Measurements from ENCODE around the gene TLDC2. TPM values are rescaled to one million over a fixed set of nuclear protein-coding genes. Genes with fewer than 3 reads are reported as not detected.
"Not testable (repeated sequence)": the region's sequence is repeated elsewhere in the genome, so short reads cannot be mapped to it uniquely, and the experiment has no call there.

Gene TLDC2
- total and polyA plus RNA-seq, 8 donors: 0.13 to 15.1 (median 1.0) TPM; not detected in 2

DNA sequence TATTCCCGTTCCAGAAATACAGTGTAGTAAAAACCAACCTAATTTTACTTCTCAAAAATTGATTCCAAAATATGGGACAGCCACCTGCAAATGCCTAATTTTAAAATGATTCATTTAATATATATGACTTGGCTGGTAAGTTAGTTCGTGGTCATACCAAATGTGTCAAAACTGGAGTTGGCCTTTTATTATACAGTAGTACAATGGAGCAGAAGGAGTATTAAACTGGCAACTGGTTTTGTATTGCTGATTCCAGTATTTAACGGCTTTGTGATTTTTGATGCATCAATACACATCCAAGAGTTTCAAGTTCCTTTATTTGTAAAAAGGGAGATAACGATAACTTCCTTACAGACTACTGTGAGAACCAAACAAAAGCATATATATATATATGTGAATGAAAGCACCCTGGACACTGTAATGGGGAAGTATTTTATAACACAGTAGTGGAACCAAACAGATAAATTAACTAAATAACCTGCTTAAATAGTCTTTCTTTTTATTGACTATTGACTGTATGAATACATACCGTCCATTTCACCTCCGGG lies 50.8 kb downstream of the TLDC2 start:
- H3K4me3 ChIP-seq: no peak overlapping the region
- 85 to 89% (median 87%) methylated on average over 6 of the region's 6 CpGs for WGBS, 5 donors
- H3K9me3 ChIP-seq: no peaks in the 10 kb centered on the region
- TF ChIP-seq EP300 (IDR thresholded peaks at IDR 0.05): no peak
- no peak for TF ChIP-seq POLR2A (IDR thresholded peaks at IDR 0.05)
- TF ChIP-seq POLR2AphosphoS5 (IDR thresholded peaks at IDR 0.05): no peak
- no peak for TF ChIP-seq CTCF (IDR thresholded peaks at IDR 0.05)
- H3K36me3 ChIP-seq: peaks cover 44 to 100% (median 97%) of the 10 kb centered on the region in 4 donors
- DNase-seq: no peak
- intact Hi-C loops (cut with DNase I; ENCODE audit: low total_unique reads): no loop called here
- H3K27me3 ChIP-seq: no peaks in the 10 kb centered on the region
- H3K4me1 ChIP-seq: peaks cover 4 to 38% (median 17%) of the 10 kb centered on the region in 4 donors
- no peak overlapping the region for H3K27ac ChIP-seq

DNA sequence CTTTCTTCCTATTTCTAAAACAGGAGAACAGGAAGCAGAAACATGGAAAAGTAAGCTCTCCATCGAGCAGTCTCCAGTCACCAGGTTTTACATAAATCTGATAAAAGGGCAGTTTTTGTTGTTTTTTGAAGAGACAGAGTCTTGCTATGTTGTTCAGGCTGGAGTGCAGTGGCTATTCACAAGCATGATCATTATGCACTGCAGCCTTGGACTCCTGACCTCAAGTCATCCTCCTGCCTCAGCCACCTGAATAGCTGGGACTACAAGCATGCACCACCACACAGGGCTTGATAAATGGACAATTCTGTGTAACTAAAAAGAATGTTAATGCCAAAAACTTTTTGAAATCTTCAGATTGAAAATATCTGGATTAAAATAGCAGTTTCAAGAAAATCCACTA lies 51.8 kb downstream of the TLDC2 start:
- Histone ChIP-seq H3K27ac (no peak overlapping the region), H3K4me3 (no peak overlapping the region), H3K27me3 (no peaks in the 10 kb centered on the region), H3K9me3 (no peaks in the 10 kb centered on the region), H3K36me3 (peaks cover 47 to 100% (median 96%) of the 10 kb centered on the region in 4 donors), H3K4me1 (peaks cover 4 to 48% (median 21%) of the 10 kb centered on the region in 4 donors)
- 82 to 97% (median 88%) methylated on average over 1 of the region's 1 CpG for WGBS, 5 donors
- no peak for DNase-seq
- intact Hi-C loops (cut with DNase I; ENCODE audit: low total_unique reads): no loop called here
- TF ChIP-seq EP300 (IDR thresholded peaks at IDR 0.05) (no peak), POLR2A (IDR thresholded peaks at IDR 0.05) (no peak), CTCF (IDR thresholded peaks at IDR 0.05) (no peak), POLR2AphosphoS5 (IDR thresholded peaks at IDR 0.05) (no peak)

- DNase-seq: no peak
- H3K27me3 ChIP-seq: no peaks in the 10 kb centered on the region
- no peaks in the 10 kb centered on the region for H3K9me3 ChIP-seq
- peaks cover 40 to 100% (median 95%) of the 10 kb centered on the region in 4 donors for H3K36me3 ChIP-seq
- H3K4me3 ChIP-seq: no peak overlapping the region
- TF ChIP-seq POLR2A (IDR thresholded peaks at IDR 0.05) (no peak), EP300 (IDR thresholded peaks at IDR 0.05) (no peak), POLR2AphosphoS5 (IDR thresholded peaks at IDR 0.05) (no peak), CTCF (IDR thresholded peaks at IDR 0.05) (no peak)
- WGBS, 5 donors: 81 to 90% (median 84%) methylated on average over 6 of the region's 6 CpGs
- intact Hi-C loops (cut with DNase I; ENCODE audit: low total_unique reads): no loop called here
- H3K4me1 ChIP-seq: peaks cover 8 to 51% (median 18%) of the 10 kb centered on the region in 4 donors
- peak overlapping the region in 2 of 5 donors; percentile 9 to 15 for H3K27ac ChIP-seq
These were observed 53.4 kb downstream of the TLDC2 start for GRCh38 chr20:36929290-36929689.

DNA sequence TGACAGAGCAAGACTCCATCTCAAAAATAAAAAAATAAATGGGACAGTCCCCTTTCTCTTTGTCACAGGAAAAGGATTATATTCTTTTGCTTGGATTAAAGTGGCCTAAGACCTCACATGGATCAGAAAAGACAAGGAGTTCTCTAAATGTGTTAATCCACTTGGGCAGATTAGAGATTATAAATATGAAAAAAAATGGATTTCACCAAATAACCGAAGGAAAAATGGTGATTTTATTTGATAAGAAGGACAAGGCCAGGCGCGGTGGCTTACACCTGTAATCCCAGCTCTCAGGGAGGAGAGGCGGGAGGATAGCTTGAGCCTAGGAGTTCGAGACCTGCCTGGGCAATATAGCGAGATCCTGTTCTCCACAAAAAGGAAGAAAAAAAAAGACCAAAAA lies 53.8 kb downstream of the TLDC2 start:
- intact Hi-C loops (cut with DNase I; ENCODE audit: low total_unique reads): no loop called here
- Histone ChIP-seq H3K27ac (peak overlapping the region in 3 of 5 donors; percentile 2 to 32 (median 15)), H3K9me3 (no peaks in the 10 kb centered on the region), H3K36me3 (peaks cover 38 to 100% (median 95%) of the 10 kb centered on the region in 4 donors), H3K4me1 (peaks cover 5 to 47% (median 16%) of the 10 kb centered on the region in 4 donors), H3K4me3 (no peak overlapping the region), H3K27me3 (no peaks in the 10 kb centered on the region)
- TF ChIP-seq POLR2AphosphoS5 (IDR thresholded peaks at IDR 0.05): no peak
- TF ChIP-seq CTCF (IDR thresholded peaks at IDR 0.05): no peak
- no peak for TF ChIP-seq EP300 (IDR thresholded peaks at IDR 0.05)
- TF ChIP-seq POLR2A (IDR thresholded peaks at IDR 0.05): no peak
- DNase-seq: no peak
- 92 to 99% (median 96%) methylated on average over 6 of the region's 6 CpGs for WGBS, 5 donors

- intact Hi-C loops (cut with DNase I; ENCODE audit: low total_unique reads); H3K9me3 ChIP-seq; DNase-seq; H3K27me3 ChIP-seq; H3K4me3 ChIP-seq: not testable (repeated sequence)
- Histone ChIP-seq H3K27ac (peak overlapping the region in 3 of 5 donors; percentile 27 to 56 (median 36)), H3K4me1 (peaks cover 15 to 65% (median 33%) of the 10 kb centered on the region in 4 donors), H3K36me3 (peaks cover 42 to 99% (median 88%) of the 10 kb centered on the region in 4 donors)
- WGBS, 5 donors: 85 to 94% (median 90%) methylated on average over 11 to 12 of the region's 12 CpGs
These were observed 56.1 kb downstream of the TLDC2 start for GRCh38 chr20:36932067-36932466.

All from stomach (tissue), 9 donors.